NOMO-1 (cell line): ENCODE results near the gene ZSWIM6.

ENCODE experiments used
- DNase-seq, 2 experiments: peaks; one replicate each; lab custom pipeline; 2025; ENCODE audit not compliant: unreplicated experiment in 2 of 2; lab: John Stamatoyannopoulos, UW

ZSWIM6 gene

GRCh38 chr5:61525512-61526206 lies 193.6 kb downstream of the ZSWIM6 start:
- DNase-seq = no peak

GRCh38 chr5:61526207-61526519 lies 194.1 kb downstream of the ZSWIM6 start:
- DNase-seq = no peak

GRCh38 chr5:61532983-61533382 lies 200.9 kb downstream of the ZSWIM6 start:
- no peak for DNase-seq

GRCh38 chr5:61534481-61535267 lies 202.6 kb downstream of the ZSWIM6 start:
- DNase-seq = no peak

GRCh38 chr5:61535828-61536227 lies 203.8 kb downstream of the ZSWIM6 start:
- no peak for DNase-seq

- no peak for DNase-seq
These were observed 204.9 kb downstream of the ZSWIM6 start for GRCh38 chr5:61536922-61537321.

GRCh38 chr5:61538722-61539501 lies 206.9 kb downstream of the ZSWIM6 start:
- no peak for DNase-seq

GRCh38 chr5:61549530-61549929 lies 217.5 kb downstream of the ZSWIM6 start:
- no peak for DNase-seq

GRCh38 chr5:61551637-61552313 lies 219.7 kb downstream of the ZSWIM6 start:
- no peak for DNase-seq

GRCh38 chr5:61559146-61559545 lies 227.1 kb downstream of the ZSWIM6 start:
- no peak for DNase-seq

- no peak for DNase-seq
These were observed 227.7 kb downstream of the ZSWIM6 start for GRCh38 chr5:61559722-61560121.

GRCh38 chr5:61563401-61563800 lies 231.3 kb downstream of the ZSWIM6 start:
- no peak for DNase-seq

GRCh38 chr5:61567337-61567736 lies 235.3 kb downstream of the ZSWIM6 start:
- no peak for DNase-seq

- DNase-seq = no peak
These were observed 237.3 kb downstream of the ZSWIM6 start for GRCh38 chr5:61569353-61569752.

GRCh38 chr5:61570767-61571166 lies 238.7 kb downstream of the ZSWIM6 start:
- DNase-seq = no peak

GRCh38 chr5:61572959-61573358 lies 240.9 kb downstream of the ZSWIM6 start:
- DNase-seq = no peak

- DNase-seq = no peak
These were observed 243.0 kb downstream of the ZSWIM6 start for GRCh38 chr5:61575103-61575502.

GRCh38 chr5:61575581-61575980 lies 243.5 kb downstream of the ZSWIM6 start:
- no peak for DNase-seq

- no peak for DNase-seq
These were observed 244.5 kb downstream of the ZSWIM6 start for GRCh38 chr5:61576556-61576955.

GRCh38 chr5:61578858-61579503 lies 246.9 kb downstream of the ZSWIM6 start:
- no peak for DNase-seq
